ACHN (cell line): ENCODE results near the gene TMEM150B.
A peak's percentile ranks its signal among the peaks of the same experiment; 100 is the strongest.

Experiments
- DNase-seq: peaks from one replicate; pipeline ENCODE4 v3.0.0-alpha.2; 2015
- in situ Hi-C: cut with HindIII; loops from 2 replicates; pipeline ENCODE4 v1.10.0; 2017; ENCODE audit warnings: low sequenced_read_pairs, low pct_ligation_motif_present, low pct_unique_long_range_greater_than_20kb

The TMEM150B gene

DNA sequence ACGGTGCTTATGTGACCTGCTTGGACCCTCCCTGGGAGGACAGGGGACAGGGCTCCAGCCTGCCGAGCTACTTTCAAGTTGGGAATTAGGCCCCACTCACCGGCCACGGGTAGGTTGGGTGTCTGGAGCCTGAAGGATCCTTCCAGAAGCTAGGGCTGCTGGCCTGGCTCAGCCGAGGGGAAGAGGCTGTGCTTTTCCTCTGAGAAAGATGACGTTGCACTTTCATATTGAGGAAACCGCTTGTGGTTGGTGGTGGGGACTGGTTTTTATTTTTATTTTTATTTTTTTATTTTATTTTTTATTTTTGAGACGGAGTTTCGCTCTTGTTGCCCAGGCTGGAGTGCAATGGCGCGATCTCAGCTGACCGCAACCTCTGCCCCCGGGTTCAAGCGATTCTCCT is at the start of gene TMEM150B:
Gene TMEM150B, minus strand, starts transcription at position 170 of the 400 bp plus-strand sequence. CDS start 4,305 bp downstream, outside the sequence.
- in situ Hi-C loops, result no loop called here
- no peak for DNase-seq

DNA sequence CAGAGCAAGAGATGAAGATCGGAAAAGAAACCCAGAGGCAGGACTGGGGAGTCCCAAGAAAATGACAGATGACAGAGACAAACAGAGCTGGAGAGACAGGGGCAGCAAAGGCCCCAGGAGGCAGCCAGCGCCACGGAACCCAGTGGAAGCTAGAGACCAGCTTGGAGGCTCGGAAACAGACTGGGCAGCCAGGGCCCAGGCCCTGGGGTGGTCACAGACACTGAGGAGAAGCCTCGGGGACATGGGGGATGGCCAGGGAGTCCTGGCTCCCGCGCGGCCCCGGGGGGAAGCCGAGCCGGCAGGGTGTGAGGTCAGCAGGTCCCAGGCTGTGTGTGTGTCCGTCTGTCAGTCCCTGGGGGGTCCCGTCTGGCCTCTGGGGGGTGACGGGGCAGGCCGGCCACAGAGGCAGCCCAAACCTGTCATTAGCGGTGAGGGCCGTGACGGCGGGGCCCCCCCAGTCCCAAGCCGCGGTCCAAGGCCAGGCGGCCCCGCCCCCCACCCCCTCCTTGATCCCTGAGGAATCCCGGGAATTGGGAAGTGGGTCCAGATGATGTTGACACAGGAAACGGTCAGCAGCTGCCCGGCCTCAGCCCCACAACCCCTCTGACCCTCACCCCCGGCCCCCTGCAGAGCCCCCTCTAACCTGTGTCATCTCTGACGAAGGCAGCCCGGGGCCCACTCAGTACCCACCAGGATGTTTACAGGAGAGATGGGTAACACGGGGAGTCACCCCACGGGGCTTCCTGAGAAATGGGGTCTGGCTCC is 49.0 kb upstream of the TMEM150B start:
- DNase-seq, result peak; percentile 11
- in situ Hi-C loops, result no loop called here

- in situ Hi-C loops, result no loop called here
- DNase-seq, result no peak
These were observed 48.3 kb upstream of the TMEM150B start for GRCh38 chr19:55373306-55373992.

- in situ Hi-C loops, result no loop called here
- no peak for DNase-seq
These were observed 47.4 kb upstream of the TMEM150B start for GRCh38 chr19:55372316-55373081.

DNA sequence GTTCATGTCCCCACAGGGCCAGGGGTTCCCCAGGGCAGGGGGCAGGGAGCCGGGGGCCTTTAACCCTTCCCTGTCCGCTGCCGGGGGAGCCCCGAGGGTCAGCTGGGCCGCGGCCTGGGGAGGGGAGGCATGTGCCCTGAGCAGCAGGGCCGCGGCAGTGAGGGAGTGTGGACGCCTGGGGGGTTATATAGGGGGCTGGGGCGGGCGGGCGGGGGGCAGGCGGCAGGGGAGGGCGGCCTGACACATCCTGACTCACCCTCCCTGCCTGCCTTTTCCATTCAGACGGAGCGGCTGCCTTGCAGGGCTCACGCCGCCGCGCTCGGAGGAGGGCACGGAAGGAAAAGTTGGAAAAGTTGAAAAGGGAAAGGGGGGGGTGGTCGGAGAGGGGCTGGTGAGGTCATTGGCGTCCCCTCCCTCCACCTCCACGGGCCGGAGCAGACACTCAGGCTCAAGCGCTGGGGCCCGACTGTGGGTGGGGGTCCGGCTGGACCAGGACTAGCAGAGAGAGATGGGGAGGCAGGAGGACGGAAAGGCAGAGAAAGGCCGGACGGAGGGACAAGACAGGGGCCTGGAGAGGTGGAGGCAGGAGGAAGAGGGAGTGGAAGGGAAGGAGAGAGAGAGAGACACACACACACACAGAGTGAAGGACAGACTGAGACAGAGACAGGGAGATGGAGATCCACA is 45.3 kb upstream of the TMEM150B start, which contains the start of gene IL11:
Gene IL11, minus strand, starts transcription at position 159 of the 684 bp plus-strand sequence. Its CDS starts 153 bp downstream, at position 6.
- peak; percentile 33 for DNase-seq
- in situ Hi-C loops, result no loop called here

DNA sequence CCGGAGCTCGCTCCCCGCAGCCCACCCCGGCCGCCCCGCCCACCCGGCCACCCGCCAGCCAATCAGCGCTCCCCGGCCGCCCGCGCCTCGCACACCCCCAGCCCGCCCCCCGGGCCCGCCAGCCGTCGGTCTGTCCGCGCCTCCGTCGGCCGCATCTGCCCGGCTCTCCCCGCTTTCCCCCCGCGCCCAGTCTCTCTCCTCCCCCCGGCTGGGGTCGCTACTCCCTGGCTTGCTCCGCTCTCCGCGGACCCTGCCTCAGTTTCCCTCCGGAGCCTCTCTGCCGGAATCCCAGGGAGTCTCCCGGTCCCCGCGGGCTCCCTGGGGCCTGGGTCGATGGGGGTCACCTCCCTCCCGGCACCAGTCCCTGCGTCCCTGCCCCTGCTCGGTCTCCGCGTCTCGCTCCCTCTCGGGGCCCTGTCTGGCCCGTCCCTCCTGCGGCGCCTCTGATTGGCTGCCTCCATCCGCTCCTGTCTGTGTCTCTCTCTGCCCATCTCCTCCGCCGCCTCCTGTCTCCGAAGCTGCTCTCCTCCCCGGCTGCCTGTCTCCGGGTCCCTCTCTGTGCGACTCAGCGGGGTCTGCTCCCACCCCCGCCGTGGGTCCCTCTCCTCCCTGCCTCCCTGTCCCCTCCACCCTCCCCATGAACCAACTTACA is 44.6 kb upstream of the TMEM150B start:
- DNase-seq, result peak; percentile 64
- in situ Hi-C loops, result no loop called here

GRCh38 chr19:55368701-55369563 is 43.8 kb upstream of the TMEM150B start:
- no peak for DNase-seq
- in situ Hi-C loops, result no loop called here

DNA sequence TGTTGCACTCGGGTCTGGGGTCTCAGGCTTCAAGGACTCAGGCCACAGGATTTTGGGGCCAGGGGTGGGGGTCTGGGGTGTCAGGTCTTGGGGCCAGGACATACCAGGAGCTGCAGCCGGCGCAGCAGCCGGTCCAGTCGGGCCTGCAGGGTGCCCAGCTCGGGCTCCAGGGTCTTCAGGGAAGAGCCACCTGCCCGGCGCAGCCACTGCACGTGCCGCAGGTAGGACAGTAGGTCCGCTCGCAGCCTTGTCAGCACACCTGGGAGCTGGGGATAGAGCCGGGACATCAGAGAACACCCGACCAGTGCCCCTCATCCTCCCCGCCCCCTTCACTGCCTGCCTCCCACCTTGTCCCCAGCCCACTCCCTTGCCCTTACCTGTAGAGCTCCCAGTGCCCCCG is 43.0 kb upstream of the TMEM150B start:
- in situ Hi-C loops, result no loop called here
- DNase-seq, result no peak

DNA sequence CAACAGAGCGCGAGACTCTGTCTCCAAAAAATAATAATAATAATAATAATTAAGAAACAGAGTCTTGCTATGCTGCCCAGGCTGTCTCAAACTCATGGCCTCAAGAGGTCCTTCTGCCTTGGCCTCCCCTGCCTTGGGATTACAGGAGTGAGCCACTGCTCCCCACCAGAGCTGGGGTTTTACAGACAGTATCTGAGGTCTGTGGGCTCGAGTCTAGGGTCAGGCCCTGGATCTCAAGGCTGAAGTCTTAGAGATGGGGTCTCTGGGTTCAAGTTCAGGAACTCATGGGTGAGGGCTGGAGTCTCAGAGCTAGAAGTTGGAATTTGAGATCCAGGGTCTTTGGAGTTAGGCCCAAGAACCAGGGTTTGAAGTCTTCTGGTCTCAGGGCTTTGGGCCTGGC is 41.6 kb upstream of the TMEM150B start:
- in situ Hi-C loops, result no loop called here
- DNase-seq, result no peak

DNA sequence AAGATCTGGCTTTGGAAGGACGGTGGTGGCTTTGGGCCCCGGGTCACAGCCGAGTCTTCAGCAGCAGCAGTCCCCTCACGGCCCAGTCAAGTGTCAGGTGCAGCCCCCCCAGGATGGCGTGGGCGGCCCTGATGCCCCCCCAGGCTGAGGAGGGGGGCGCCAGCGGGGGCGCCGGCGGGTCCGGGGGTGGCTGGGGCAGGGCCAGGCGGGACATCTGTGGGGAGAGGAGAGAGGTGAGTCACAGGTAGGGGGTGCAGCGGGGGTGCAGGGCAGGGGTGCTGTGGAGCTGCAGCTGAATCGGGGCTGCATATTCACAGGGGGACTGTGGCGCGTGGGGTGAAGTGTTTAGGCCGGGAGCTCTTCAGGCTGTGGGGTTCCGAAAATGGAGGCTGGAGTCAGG is 40.8 kb upstream of the TMEM150B start:
- in situ Hi-C loops, result no loop called here

DNA sequence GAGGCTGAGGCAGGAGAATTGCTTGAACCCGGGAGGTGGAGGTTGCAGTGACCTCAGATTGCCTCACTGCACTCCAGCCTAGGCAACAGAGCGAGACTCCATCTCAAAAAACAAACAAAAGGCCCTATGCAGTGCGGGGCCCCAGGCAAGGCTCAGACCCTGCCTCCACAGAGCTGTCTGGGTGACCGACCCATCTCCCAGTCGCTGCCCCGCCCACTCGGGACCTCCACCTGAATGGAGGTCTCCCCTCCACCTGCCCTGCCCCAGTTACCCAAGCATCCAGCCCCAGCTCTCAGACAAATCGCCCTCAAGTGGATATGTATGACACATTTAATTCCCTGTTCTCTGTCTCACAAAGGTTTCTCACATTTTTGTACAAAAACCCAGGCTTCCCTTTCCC is 40.1 kb upstream of the TMEM150B start:
- in situ Hi-C loops, result no loop called here
- DNase-seq, result no peak

More for the DNA sequence above, 40.8 kb upstream of the TMEM150B start:
- DNase-seq, result no peak

- in situ Hi-C loops, result no loop called here
- DNase-seq, result no peak
These were observed 38.0 kb upstream of the TMEM150B start, which contains the start of gene GARIN5B for GRCh38 chr19:55362990-55363716. GARIN5B (minus strand) TSS chr19:55363260; CDS start chr19:55363066, 194 bp downstream.

- in situ Hi-C loops, result no loop called here
- DNase-seq, result no peak
These were observed 37.2 kb upstream of the TMEM150B start for GRCh38 chr19:55362174-55362989.

DNA sequence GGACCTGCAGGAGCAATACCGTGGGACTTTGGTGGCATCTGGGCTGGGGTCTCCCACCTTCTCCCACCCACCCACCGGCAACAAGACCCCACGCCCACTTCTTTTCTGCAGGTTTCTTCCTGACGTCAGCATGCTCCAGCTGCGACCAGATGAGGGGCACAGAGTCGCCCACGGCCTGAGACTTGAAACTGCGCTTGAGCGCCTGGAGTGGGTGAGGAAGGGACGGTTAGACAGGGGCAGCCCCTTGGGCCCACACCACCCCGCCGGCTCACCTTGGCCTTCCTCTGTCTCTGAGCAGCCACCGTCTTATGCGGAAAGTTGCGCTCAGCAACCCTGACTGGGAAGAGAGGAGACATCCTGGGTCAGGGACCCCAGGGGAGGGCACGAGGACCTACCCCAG is 35.8 kb upstream of the TMEM150B start:
- no peak for DNase-seq
- in situ Hi-C loops, result no loop called here

GRCh38 chr19:55358943-55359908 is 34.1 kb upstream of the TMEM150B start:
- in situ Hi-C loops, result no loop called here
- no peak for DNase-seq
